Ovary (tissue), 9 donors: ENCODE results near the gene PSMB8. TPM values are rescaled to one million over a fixed set of nuclear protein-coding genes. Genes with fewer than 3 reads are reported as not detected.
A peak's percentile ranks its signal among the peaks of the same experiment; 100 is the strongest.

Source experiments
- DNase-seq, 5 donors: peaks; one replicate each; pipeline ENCODE4 v3.0.0-alpha.2; 2019 to 2020
- H3K27ac ChIP-seq, 2 donors: fragments of 200-600 bp; one replicate each; pipeline versions ENCODE4 v1.5.1 to v1.8.0; 2019 to 2022
- H3K27me3 ChIP-seq: fragments of 200-600 bp; one replicate; pipeline ENCODE4 v1.8.0; 2022
- H3K36me3 ChIP-seq: fragments of 200-600 bp; sonication (generic); one replicate; pipeline ENCODE4 v1.5.1; 2019
- H3K4me1 ChIP-seq: one replicate; pipeline ENCODE4 v1.8.1; 2013; ENCODE audit warnings: mild to moderate bottlenecking, moderate library complexity; ENCODE audit not compliant: insufficient read depth
- H3K4me3 ChIP-seq: fragments of 200-600 bp; sonication (generic); one replicate; pipeline ENCODE4 v1.5.1; 2017
- H3K9me3 ChIP-seq, 2 donors: fragments of 200-600 bp in 1 of 2; sonication (generic) in 1 of 2; one replicate each; pipeline versions ENCODE4 v1.5.1 to v1.8.1; 2013 to 2019; ENCODE audit warnings: mild to moderate bottlenecking in 1 of 2, moderate library complexity in 1 of 2
- EP300 ChIP-seq: sonication (generic); formaldehyde crosslinking; IDR thresholded peaks from one replicate; pipeline ENCODE4 v1.6.1; 2017; ENCODE audit warnings: antibody characterized with exemption
- POLR2A ChIP-seq: fragments of 450-650 bp; IDR thresholded peaks from one replicate; pipeline ENCODE4 v1.6.1; 2017; ENCODE audit warnings: antibody characterized with exemption, mild to moderate bottlenecking, moderate library complexity
- WGBS, 3 donors: extraction: QIAGEN DNeasy Blood & Tissue Kit in 1 of 3; methylation state at CpG; one replicate each; pipeline versions ENCODE4 v1.1.5 to v1.1.7; 2013 to 2017; 5-methylcytosine and 5-hydroxymethylcytosine counted together
- intact Hi-C, 4 donors: fragments of 100-400 bp; cut with DNase I; formaldehyde crosslinking; loops; one replicate each; pipeline versions ENCODE4 v1.11.0 to v1.15.1; 2022 to 2023
- polyA plus RNA-seq, 2 donors: library from polyadenylated mRNA; stranded (reverse); fragments of 200-250 nt in 1 of 2; fragments of 350-450 nt in 1 of 2; fragmentation: Illumina TruSeq in 1 of 2; extraction: RNeasy Lipid Tissue Mini Kit (QIAGEN cat#74804) in 1 of 2; gene quantifications; one replicate each; pipeline ENCODE4 v1.2.3, GENCODE V29; 2013 to 2014
- total RNA-seq, 7 donors: library from RNA; depleted of rRNA in 2 of 7; stranded (reverse); fragments of >200 nt in 2 of 7; fragmentation: NEBNext Ultra II Directional in 3 of 7; extraction: Animal tissue kit (Norgen Biotek cat#: 25700) in 3 of 7; gene quantifications; one replicate each; pipeline versions ENCODE4 v1.1.0 to v1.2.4, GENCODE V29; 2016 to 2023
- TF ChIP-seq, protein P1 (sequence below), 3 donors: fragments of 450-650 bp in 2 of 3; fragments of 200-600 bp in 1 of 3; IDR thresholded peaks; one replicate each; pipeline versions ENCODE4 v1.5.1 to v1.8.0; 2016 to 2022; ENCODE audit warnings: antibody characterized with exemption in 3 of 3, mild to moderate bottlenecking in 1 of 3
- donor health status: DM: no; HTN: no; CAD: no; lungs with moderate emphysema.
- donor health status: DM: no; HTN: no; CAD: no.
- donor health status: Bipolar disorder and iron deficiency.
- donor health status: DM: yes; HTN: yes; CAD: no.
- donor health status: DM: no; HTN: no; CAD: no.
- donor health status: DM: yes; HTN: yes; CAD: no.

Gene PSMB8
- total and polyA plus RNA-seq, 9 donors = 28.9 to 103 (median 38.0) TPM

DNA sequence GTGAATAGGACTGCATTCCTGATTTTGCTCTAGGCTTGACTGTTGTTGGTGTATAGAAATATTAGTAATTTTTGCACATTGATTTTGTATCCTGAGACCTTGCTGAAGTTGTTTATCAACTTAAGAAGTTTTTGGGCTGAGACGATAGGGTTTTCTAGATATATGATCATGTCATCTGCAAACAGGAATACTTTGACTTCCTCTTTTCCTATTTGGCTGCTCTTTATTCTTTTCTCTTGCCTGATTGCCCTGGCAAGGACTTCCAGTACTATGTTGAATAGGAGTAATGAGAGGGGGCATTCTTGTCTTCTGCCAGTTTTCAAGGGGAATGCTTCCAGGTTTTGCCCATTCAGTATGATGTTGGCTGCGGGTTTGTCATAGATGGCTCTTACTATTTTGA is 40.4 kb downstream of the PSMB8 start:
- H3K27ac ChIP-seq = no peak overlapping the region
- 25 to 71% (median 63%) methylated on average over 2 of the region's 2 CpGs for WGBS, 3 donors
- H3K4me3 ChIP-seq = no peak overlapping the region
- no peaks in the 10 kb centered on the region for H3K9me3 ChIP-seq
- no peaks in the 10 kb centered on the region for H3K36me3 ChIP-seq
- intact Hi-C loops = no loop called here
- no peak for DNase-seq
- TF ChIP-seq, protein P1, sequence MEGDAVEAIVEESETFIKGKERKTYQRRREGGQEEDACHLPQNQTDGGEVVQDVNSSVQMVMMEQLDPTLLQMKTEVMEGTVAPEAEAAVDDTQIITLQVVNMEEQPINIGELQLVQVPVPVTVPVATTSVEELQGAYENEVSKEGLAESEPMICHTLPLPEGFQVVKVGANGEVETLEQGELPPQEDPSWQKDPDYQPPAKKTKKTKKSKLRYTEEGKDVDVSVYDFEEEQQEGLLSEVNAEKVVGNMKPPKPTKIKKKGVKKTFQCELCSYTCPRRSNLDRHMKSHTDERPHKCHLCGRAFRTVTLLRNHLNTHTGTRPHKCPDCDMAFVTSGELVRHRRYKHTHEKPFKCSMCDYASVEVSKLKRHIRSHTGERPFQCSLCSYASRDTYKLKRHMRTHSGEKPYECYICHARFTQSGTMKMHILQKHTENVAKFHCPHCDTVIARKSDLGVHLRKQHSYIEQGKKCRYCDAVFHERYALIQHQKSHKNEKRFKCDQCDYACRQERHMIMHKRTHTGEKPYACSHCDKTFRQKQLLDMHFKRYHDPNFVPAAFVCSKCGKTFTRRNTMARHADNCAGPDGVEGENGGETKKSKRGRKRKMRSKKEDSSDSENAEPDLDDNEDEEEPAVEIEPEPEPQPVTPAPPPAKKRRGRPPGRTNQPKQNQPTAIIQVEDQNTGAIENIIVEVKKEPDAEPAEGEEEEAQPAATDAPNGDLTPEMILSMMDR (IDR thresholded peaks at IDR 0.05) = no peak
- TF ChIP-seq POLR2A (no peak), EP300 (no peak)
- no peaks in the 10 kb centered on the region for H3K27me3 ChIP-seq
- no peaks in the 10 kb centered on the region for H3K4me1 ChIP-seq

DNA sequence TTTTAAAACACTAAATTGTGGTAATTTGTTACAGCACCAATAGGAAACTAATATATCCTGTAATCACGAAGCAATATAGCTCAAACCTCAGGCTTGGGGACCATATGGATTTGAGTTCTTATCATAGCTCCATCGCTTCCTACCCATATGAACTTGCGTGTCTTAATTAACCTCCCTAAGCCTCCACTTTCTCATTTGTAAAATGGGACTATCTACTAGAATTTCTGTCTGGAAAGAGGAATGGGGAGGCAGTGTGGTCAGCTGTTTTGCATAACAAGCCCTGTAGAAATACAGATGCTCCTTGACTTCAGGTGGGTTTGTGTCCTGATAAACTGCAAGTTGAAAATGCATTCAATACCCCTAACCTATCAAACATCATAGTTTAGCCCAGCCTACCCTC is 44.1 kb downstream of the PSMB8 start:
- Histone ChIP-seq H3K27ac (no peak overlapping the region), H3K27me3 (no peaks in the 10 kb centered on the region), H3K36me3 (no peaks in the 10 kb centered on the region), H3K9me3 (no peaks in the 10 kb centered on the region), H3K4me1 (no peaks in the 10 kb centered on the region), H3K4me3 (no peak overlapping the region)
- intact Hi-C loops = loop anchor here in 3 of 4 donors (5.0 to 10.0 kb wide), 2 partner anchors 385 to 1822 kb away; no protein-coding TSS in a partner anchor
- no peak for DNase-seq
- 76 to 95% (median 92%) methylated on average over 3 of the region's 3 CpGs for WGBS, 3 donors
- TF ChIP-seq, protein P1 (IDR thresholded peaks at IDR 0.05) = no peak
- TF ChIP-seq EP300 = no peak
- TF ChIP-seq POLR2A = no peak

DNA sequence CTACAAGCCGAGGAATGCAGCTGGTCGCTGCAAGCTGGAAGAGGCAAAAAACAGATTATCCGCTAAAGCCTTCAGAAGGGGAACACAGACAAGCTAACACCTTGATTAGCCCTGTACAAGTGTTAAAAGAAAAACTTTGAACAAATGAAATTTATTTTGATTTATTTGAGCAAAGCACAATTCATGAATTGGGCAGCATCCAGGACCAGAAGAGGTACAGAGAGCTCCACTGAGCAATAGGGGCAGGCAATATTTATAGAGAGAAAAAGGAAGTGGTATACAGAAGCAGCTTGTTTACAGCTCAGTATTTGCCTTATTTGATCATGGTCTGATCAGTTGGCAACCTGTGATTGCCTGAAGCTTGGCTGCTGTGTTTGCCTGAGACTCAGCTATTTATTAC is 44.7 kb downstream of the PSMB8 start:
- WGBS, 3 donors = 90 to 96% (median 93%) methylated on average over 3 of the region's 3 CpGs
- Histone ChIP-seq H3K36me3 (no peaks in the 10 kb centered on the region), H3K27me3 (no peaks in the 10 kb centered on the region), H3K4me1 (no peaks in the 10 kb centered on the region), H3K27ac (no peak overlapping the region), H3K9me3 (no peaks in the 10 kb centered on the region), H3K4me3 (no peak overlapping the region)
- intact Hi-C loops = loop anchor here in 3 of 4 donors (5.0 to 10.0 kb wide), 2 partner anchors 384 to 1822 kb away; no protein-coding TSS in a partner anchor
- TF ChIP-seq EP300 (no peak), POLR2A (no peak)
- TF ChIP-seq, protein P1 (IDR thresholded peaks at IDR 0.05) = no peak
- DNase-seq = no peak

DNA sequence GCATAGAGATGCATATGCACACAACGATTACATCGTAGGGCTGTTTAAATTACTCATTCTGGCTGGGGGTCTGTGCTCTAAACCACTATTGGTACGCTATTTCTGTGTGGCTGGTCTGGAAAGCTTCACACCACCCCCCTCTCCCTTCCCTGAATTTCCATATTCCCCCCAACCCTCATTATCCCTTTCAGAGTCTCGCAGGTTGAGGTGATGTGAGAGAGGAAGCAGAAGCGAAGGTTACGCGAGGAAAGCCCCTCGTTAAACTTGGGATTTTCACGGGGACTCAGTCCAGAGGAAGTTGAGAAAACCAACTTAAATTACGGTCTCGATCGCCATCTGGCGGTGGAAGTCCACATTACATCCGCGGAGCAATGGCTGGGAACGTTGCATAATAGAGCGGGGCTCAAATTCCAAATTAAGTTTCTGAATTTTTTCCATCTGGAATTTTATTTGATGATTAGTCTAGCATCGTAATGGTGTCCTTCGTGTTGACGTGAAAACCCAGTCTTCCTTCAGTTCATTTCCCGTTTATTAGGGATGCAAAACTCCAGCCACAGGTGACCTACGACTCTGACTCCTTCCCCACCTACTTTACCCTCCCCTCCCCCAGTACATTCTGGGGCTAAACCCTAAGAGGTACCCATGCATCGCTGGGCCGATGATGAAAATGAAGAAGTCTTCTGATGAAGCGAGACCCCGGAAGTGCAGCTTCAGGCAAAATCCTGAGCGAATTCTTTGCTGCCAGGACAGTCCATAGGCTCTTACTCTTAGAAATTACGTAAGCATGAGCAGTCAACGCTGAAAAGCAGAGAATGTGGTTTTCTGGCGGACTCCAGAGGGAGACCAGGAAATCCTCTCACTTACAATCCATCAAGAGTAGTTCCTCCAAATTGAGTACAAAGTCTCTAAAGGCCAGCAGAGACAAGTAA is 46.7 kb downstream of the PSMB8 start:
- Histone ChIP-seq H3K36me3 (no peaks in the 10 kb centered on the region), H3K4me3 (no peak overlapping the region), H3K27me3 (no peaks in the 10 kb centered on the region), H3K9me3 (no peaks in the 10 kb centered on the region), H3K4me1 (no peaks in the 10 kb centered on the region), H3K27ac (no peak overlapping the region)
- WGBS, 3 donors = 10 to 14% (median 12%) methylated on average over 30 of the region's 30 CpGs
- peak; percentile 47 to 85 (median 83) for DNase-seq
- TF ChIP-seq, protein P1 (IDR thresholded peaks at IDR 0.05) = peak; percentile 64 to 88 (median 83)
- no peak for TF ChIP-seq EP300
- no peak for TF ChIP-seq POLR2A
- intact Hi-C loops = loop anchor here in 3 of 4 donors (5.0 to 10.0 kb wide), 2 partner anchors 382 to 1820 kb away; no protein-coding TSS in a partner anchor
